HS-27A (cell line): ENCODE results near the gene TMEM107.

Source experiments
- DNase-seq: peaks from one replicate; pipeline ENCODE4 v3.0.0-alpha.2; 2012; ENCODE audit warnings: low read depth, missing footprints

TMEM107 gene

DNA sequence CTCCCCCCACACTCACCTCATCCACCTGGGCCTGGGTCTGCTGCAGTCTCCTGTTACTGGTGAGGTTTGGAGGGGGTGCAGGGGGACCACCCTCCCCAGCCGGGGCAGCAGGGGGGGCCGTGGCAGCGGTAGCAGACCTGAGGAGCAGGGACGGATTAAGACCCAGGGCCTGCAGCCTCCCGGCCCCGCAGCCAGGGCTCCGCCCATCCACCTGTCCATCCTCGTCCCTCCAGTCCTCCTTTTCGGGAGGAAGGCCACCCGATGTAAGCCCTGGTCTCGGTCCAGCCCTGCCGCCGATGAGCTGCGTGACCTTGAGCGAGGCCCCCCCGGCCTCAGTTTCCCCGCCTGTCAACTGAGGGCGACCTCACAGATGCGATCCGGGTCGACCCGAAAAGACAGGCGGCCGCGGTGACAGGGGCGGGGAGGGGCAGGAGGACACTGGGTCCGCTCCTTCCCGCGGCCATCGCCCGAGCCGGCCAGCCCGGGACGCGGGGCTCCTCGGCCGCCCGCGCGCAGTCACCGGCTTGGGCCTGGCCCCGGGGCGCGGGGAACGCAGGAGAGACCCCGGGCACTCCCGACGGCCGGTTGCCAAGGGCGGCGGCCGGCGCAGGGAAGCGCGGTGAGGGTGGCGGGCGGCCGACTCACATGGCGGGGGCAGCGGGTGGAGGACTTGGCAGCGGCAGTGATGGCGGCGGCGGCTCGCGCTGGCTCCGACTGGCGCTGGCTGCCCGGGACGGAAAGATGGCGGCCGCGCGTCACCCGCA lies 13.8 kb downstream of the TMEM107 start, which contains the start of gene VAMP2:
VAMP2 (minus strand) TSS at position 716 of the 764 bp plus-strand sequence; CDS start at position 647, 69 bp downstream.
- no peak for DNase-seq

GRCh38 chr17:8161289-8162232 lies 14.6 kb downstream of the TMEM107 start:
- no peak for DNase-seq

DNA sequence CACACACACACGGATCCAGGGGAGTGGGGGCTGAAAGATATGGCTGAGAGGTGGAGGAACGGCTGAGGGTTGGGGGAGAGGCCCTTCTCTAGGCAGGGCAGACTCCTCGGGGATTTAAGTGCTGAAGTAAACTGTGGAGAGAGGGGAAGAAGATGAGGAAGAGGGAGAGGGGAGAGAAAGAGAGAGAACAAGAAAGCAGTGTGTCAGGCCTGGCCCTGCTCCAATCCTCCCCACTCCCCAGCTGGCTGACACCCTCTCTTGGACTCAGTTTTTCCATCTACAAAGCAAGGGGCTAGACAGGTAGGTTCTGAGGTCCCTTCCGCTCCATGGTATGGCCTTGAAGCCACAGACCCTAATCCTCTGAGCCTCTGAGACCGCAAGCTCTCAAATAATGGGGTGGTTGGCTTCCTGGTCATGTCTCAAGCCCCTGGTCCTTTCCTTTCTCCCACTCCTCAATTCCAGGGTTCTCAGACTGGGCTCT lies 15.4 kb downstream of the TMEM107 start:
- DNase-seq, result no peak

GRCh38 chr17:8160224-8160577 lies 16.0 kb downstream of the TMEM107 start:
- DNase-seq, result no peak

DNA sequence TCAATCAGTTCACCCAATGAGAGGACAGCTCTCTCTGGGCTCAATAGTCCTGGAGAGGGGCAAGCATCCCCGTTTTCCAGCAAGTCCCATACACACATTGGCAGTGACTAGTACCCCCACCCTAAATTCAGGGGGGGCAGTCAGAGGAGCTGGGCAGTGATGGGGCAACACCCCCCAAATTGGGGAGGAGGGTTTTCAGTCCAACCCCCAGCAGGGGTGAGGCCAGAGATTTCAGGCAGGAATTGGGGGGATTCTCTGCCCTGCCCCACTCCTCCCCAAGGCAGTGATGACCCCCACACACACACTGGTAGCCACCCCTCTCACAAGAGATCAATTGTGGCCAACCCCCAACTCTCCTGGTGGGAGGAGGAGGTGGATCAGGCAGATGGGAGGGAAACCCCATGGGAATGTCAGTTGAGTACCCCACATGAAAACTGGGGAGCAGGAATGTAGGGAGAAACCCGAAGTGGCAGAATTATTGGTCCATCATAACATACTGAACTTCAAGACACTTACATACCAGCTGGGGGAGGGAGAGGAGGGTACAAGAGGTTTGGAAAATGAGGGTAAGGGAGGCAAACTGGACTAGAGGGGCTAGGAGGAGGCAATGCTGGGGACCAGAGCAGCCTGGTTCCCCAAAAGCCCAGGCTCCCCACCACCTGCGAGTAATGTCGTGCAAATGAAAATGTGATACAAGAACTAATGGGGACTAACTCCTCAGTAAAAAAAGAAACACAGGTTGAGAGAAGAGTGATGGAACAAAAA lies 16.5 kb downstream of the TMEM107 start:
- DNase-seq, result no peak

GRCh38 chr17:8159032-8159400 lies 17.2 kb downstream of the TMEM107 start:
- DNase-seq, result no peak

- DNase-seq, result peak; percentile 84
Observed at GRCh38 chr17:8158267-8159031, 17.7 kb downstream of the TMEM107 start.

DNA sequence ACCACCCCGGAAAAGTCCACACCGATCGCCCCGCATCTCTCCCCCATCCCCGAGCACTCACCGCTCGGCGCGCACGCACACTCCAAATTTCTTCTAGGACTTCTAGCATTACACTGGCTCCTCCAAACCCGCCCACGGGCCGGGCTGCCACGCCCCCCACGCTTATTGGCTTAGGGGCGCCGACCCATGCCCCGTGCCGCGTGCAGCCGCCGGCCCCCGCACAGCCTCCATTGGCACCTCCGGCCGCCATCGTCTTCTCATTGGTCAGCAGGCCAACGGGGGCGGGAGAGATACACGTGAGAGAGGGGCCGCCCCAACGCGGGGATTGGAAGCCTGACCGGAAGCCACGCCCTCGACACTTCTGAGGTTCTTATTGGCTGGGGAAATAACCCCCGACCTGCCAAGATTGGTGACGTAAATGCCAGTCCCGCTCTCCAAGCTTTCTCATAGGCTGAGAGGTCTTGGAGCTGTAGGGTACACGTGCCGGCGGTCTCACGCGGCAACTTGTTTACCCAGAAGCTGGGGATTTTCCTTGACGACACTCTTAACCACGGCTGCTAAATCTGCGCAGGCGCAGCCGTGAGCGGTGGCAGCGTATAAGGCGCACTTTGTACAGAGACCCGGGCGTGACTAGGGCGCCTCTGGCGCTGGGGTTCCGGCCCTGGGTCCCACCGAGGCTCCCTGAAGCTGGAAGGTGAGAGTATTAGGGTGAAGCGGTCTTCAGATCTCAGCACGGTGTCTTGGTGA lies 19.8 kb downstream of the TMEM107 start:
- DNase-seq, result peak; percentile 100

DNA sequence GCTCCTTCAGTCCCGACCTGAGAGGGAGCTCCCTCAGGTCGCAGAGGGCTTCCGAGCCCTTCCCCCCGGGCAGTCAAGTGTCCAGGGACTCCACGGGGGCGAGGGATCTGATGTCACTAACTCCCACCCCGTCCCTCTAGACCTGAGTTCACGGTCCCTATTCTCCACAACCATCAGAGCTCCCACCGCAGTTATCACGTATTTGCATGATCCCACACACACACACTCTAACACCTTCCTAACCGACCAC lies 20.3 kb downstream of the TMEM107 start:
- no peak for DNase-seq

DNA sequence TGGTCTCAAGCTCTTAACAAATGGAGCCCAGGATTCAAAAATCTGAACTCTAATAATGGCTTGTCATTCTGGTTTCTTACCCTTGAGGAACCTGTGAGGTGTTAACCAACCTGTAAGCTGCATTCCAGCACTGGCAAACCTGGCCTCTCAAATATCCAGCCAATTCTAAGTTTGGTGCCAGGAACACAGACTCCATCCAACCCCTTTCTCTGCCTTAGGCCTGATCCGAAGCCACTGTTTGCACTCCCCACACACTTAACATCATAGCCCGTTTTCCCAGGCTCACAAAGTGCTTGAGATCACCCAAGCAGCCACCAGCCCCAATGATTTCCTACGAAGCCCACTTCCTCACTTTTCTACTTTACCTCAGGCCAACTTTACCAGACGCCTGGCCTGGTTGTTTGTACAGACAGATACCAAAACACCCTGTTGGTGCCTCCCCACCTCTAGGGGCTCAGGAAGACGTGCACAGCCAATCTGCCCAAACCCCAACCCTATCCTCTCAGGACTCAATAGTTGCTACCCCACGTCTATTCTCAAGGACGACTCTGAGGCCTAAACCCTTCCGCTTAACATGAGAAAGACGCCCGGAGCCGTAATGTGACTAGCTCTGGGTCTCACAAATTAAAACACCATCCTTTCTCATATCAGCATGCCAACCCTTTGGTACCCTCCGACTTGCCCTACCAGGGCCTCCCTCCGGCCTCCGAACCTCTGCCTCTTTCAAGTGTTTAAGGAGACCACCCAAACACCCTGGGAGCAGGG lies 20.8 kb downstream of the TMEM107 start:
- DNase-seq, result no peak

- no peak for DNase-seq
Observed at GRCh38 chr17:8154608-8155155, 21.5 kb downstream of the TMEM107 start.

- peak; percentile 96 for DNase-seq
Observed at GRCh38 chr17:8153957-8154607, 22.1 kb downstream of the TMEM107 start.

GRCh38 chr17:8153525-8153956 lies 22.6 kb downstream of the TMEM107 start:
- no peak for DNase-seq

GRCh38 chr17:8153031-8153451 lies 23.1 kb downstream of the TMEM107 start:
- no peak for DNase-seq

DNA sequence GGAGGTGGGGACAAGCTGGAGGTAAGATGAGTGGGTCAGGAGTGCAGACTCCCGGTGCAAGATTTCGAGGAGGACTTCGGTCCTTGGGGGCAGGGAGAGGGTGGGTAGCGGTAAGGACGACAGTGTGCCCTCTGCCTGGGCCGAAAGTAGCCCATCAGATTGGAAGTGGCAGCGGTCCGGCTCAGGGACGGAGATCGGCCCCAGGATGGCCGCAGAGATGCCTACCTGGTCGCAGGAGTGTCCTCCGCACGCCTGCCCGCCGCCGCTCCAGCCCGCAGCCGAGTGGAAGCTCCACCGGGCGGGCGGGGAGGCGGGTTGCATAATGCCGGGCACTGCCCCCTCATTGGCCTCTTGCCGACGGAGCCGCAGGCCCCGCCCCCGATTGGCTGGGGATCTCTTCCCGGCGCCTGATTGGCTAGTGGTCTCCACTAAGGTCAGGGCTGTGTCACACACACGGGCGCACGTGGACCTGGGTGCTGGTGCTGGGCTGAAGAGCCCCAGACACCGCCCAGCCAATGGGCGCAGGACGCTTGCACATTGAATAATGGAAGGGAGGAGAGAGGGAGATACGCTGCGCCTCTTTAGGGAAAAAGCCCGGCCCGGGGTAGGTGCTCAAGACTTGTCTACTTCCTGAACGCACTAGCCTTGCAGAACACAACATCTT lies 23.9 kb downstream of the TMEM107 start, which contains the start of gene PER1:
PER1 (minus strand) TSS at position 293 of the 664 bp plus-strand sequence. CDS start 1,698 bp downstream, outside the sequence.
- DNase-seq, result no peak

- DNase-seq, result no peak
Observed at GRCh38 chr17:8151641-8152111, 24.5 kb downstream of the TMEM107 start.

GRCh38 chr17:8151120-8151640 lies 25.0 kb downstream of the TMEM107 start:
- DNase-seq, result no peak
